NCI-H146 (cell line): ENCODE results near the gene HMGXB3.
"Not testable (repeated sequence)": the region's sequence is repeated elsewhere in the genome, so short reads cannot be mapped to it uniquely, and the experiment has no call there.

Experiments used
- DNase-seq: peaks from one replicate; lab custom pipeline; 2025; lab: John Stamatoyannopoulos, UW

HMGXB3 gene

GRCh38 chr5:150022158-150022531 is 21.6 kb downstream of the HMGXB3 start:
- DNase-seq: no peak

GRCh38 chr5:150022681-150023080 is 22.1 kb downstream of the HMGXB3 start:
- no peak for DNase-seq

- no peak for DNase-seq
Measured at GRCh38 chr5:150023136-150023535, 22.6 kb downstream of the HMGXB3 start.

GRCh38 chr5:150024346-150024984 is 23.9 kb downstream of the HMGXB3 start:
- DNase-seq: no peak

- no peak for DNase-seq
Measured at GRCh38 chr5:150026682-150027172, 26.2 kb downstream of the HMGXB3 start.

- DNase-seq: not testable (repeated sequence)
Measured at GRCh38 chr5:150028047-150028446, 27.5 kb downstream of the HMGXB3 start.

GRCh38 chr5:150033334-150033733 is 32.8 kb downstream of the HMGXB3 start:
- DNase-seq: no peak

GRCh38 chr5:150034662-150035061 is 34.1 kb downstream of the HMGXB3 start:
- no peak for DNase-seq

- no peak for DNase-seq
Measured at GRCh38 chr5:150035139-150035895, 34.8 kb downstream of the HMGXB3 start.

GRCh38 chr5:150036513-150036912 is 36.0 kb downstream of the HMGXB3 start:
- no peak for DNase-seq

DNA sequence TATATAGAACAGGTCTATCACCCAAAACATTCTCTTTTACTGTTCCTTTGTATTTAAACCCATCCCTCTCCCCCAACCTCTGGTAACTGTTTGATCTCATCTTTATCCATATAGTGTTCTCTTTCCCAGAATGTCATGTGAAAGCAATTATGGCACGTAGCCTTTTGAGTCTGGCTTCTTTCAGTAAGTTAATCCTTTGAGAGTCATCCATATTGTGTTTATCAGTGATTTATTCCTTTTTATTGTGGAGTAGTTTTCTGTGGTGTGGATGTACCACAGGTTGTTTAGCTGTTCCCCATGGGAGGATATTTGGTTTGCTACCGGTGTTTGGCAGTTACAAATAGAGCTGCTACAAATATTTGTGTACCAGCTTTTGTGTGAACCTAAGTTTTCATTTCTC is 38.0 kb downstream of the HMGXB3 start:
- DNase-seq: no peak

GRCh38 chr5:150042459-150042858 is 41.9 kb downstream of the HMGXB3 start:
- DNase-seq: no peak

DNA sequence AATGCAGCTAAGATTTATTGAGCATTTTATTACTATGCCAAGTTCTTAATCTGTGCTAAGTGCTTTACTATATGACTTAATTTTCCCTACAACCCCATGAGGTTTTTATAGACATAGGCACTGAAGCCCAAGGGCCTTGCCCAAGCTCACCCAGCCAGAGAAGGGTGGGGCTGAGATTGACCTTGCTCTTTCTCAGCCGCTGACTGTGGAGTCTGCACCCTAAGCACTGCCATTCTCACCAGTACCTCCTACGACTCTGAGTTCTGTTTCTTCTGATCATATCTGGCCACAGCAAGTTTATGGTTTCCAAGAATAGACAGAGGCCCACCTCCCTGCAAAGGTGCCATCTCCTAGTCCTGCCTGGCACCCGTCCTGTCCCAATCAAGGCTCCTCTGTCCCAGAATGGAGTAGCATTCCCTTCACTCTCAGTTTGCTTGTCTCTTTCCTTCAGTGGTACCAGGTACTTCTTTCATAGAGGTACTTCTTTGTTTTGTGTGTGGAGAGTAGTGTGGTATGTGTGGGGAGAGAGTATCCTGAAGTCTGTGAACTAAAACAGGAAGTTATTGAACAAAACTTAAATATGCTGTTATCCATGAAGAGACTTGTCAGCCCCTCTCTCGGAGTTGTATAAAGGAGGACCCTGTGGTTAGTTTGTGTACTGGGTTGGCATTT is 43.3 kb downstream of the HMGXB3 start:
- no peak for DNase-seq

- no peak for DNase-seq
Measured at GRCh38 chr5:150044329-150044681, 43.8 kb downstream of the HMGXB3 start.

GRCh38 chr5:150044712-150045111 is 44.2 kb downstream of the HMGXB3 start:
- no peak for DNase-seq

DNA sequence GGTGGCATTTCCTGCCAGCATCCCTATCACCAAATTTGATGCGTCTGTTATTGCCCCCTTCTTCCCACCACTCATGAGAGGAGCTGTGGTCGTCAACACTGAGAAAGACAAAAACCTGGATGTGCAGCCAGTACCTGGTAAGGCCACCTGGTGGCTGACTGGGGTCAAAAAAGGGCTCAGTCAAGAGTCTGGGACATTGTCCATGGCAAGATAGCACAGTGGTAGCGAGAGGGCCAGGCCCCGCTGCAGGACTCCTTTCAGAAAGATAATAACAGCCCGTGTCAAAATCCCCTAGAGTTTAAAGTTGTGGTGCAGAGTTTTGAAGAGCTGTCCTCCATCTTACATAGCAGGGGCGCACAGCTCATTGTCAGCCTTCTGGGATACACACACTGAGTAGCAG is 45.0 kb downstream of the HMGXB3 start:
- no peak for DNase-seq

GRCh38 chr5:150046031-150046430 is 45.5 kb downstream of the HMGXB3 start:
- DNase-seq: no peak

GRCh38 chr5:150050172-150050811 is 49.8 kb downstream of the HMGXB3 start:
- not testable (repeated sequence) for DNase-seq

GRCh38 chr5:150051657-150052195 is 51.2 kb downstream of the HMGXB3 start:
- DNase-seq: no peak

- DNase-seq: no peak
Measured at GRCh38 chr5:150052226-150052955, 51.9 kb downstream of the HMGXB3 start.

- DNase-seq: no peak
Measured at GRCh38 chr5:150052956-150053712, 52.6 kb downstream of the HMGXB3 start.
